Trophoblast cell (in vitro differentiated cells and primary cell): ENCODE data around the gene MOV10L1.

ENCODE experiments used
- DNase-seq, 2 donors: peaks; one replicate each; pipeline ENCODE4 v3.0.0-alpha.2; 2016
- H2AFZ ChIP-seq: 2 replicates; pipeline ENCODE4 v1.6.1; 2013; ENCODE audit warnings: low read length, moderate library complexity, mild to moderate bottlenecking; ENCODE audit not compliant: insufficient read depth, poor library complexity
- H2AK5ac ChIP-seq: 2 replicates; pipeline ENCODE4 v1.6.1; 2013; ENCODE audit warnings: mild to moderate bottlenecking, low read length
- H2BK120ac ChIP-seq: 2 replicates; pipeline ENCODE4 v1.6.1; 2013; ENCODE audit warnings: low read length, mild to moderate bottlenecking, moderate library complexity; ENCODE audit not compliant: insufficient read depth, poor library complexity
- H2BK12ac ChIP-seq: 2 replicates; pipeline ENCODE4 v1.6.1; 2013; ENCODE audit warnings: mild to moderate bottlenecking, low read length, moderate library complexity
- H2BK5ac ChIP-seq: 2 replicates; pipeline ENCODE4 v1.6.1; 2013; ENCODE audit warnings: low read length, low read depth, moderate library complexity, mild to moderate bottlenecking; ENCODE audit not compliant: poor library complexity
- H3K14ac ChIP-seq: 2 replicates; pipeline ENCODE4 v1.6.1; 2013; ENCODE audit warnings: mild to moderate bottlenecking, low read length
- H3K18ac ChIP-seq: 2 replicates; pipeline ENCODE4 v1.6.1; 2013; ENCODE audit warnings: mild to moderate bottlenecking, low read length
- H3K23ac ChIP-seq: 2 replicates; pipeline ENCODE4 v1.6.1; 2013; ENCODE audit warnings: low read length
- H3K27ac ChIP-seq: 2 replicates; pipeline ENCODE4 v1.5.1; 2013; ENCODE audit warnings: low read depth, mild to moderate bottlenecking, inconsistent platforms, low read length, moderate library complexity
- H3K27me3 ChIP-seq: 2 replicates; pipeline ENCODE4 v1.6.1; 2013; ENCODE audit warnings: inconsistent platforms, mild to moderate bottlenecking, low read length, moderate library complexity; ENCODE audit not compliant: insufficient read depth
- H3K36me3 ChIP-seq, 2 experiments: 1 replicate in 1 of 2; 2 replicates in 1 of 2; pipeline ENCODE4 v1.6.1; 2013; ENCODE audit warnings: low read length in 2 of 2, mild to moderate bottlenecking in 2 of 2, moderate library complexity in 1 of 2; ENCODE audit not compliant: insufficient read depth in 2 of 2, control insufficient read depth in 1 of 2
- H3K4ac ChIP-seq: 2 replicates; pipeline ENCODE4 v1.6.1; 2013; ENCODE audit warnings: low read depth, mild to moderate bottlenecking, low read length, moderate library complexity
- H3K4me1 ChIP-seq, 2 experiments: 1 replicate in 1 of 2; 2 replicates in 1 of 2; pipeline ENCODE4 v1.6.1; 2013; ENCODE audit warnings: low read length in 2 of 2, mild to moderate bottlenecking in 2 of 2, moderate library complexity in 1 of 2; ENCODE audit not compliant: insufficient read depth in 2 of 2, control insufficient read depth in 1 of 2
- H3K4me2 ChIP-seq: 2 replicates; pipeline ENCODE4 v1.6.1; 2013; ENCODE audit warnings: inconsistent platforms, mild to moderate bottlenecking, low read length, moderate library complexity
- H3K4me3 ChIP-seq: 2 replicates; pipeline ENCODE4 v1.5.1; 2013; ENCODE audit warnings: mild to moderate bottlenecking, low read depth, low read length, inconsistent platforms
- H3K79me1 ChIP-seq: one replicate; pipeline ENCODE4 v1.6.1; 2013; ENCODE audit warnings: low read length
- H3K79me2 ChIP-seq: 2 replicates; pipeline ENCODE4 v1.6.1; 2013; ENCODE audit warnings: low read length, mild to moderate bottlenecking; ENCODE audit not compliant: control insufficient read depth, insufficient read depth, poor library complexity
- H3K9ac ChIP-seq: 2 replicates; pipeline ENCODE4 v1.6.1; 2013; ENCODE audit warnings: mild to moderate bottlenecking, low read length
- H3K9me3 ChIP-seq: 2 replicates; pipeline ENCODE4 v1.6.1; 2013; ENCODE audit warnings: low read depth, mild to moderate bottlenecking, control low read depth, inconsistent platforms, low read length; ENCODE audit not compliant: insufficient read depth
- H4K12ac ChIP-seq: 2 replicates; pipeline ENCODE4 v1.6.1; 2013; ENCODE audit warnings: low read depth, mild to moderate bottlenecking, low read length, moderate library complexity
- H4K8ac ChIP-seq: 2 replicates; pipeline ENCODE4 v1.6.1; 2013; ENCODE audit warnings: low read depth, mild to moderate bottlenecking, low read length, moderate library complexity
- H4K91ac ChIP-seq: one replicate; pipeline ENCODE4 v1.6.1; 2013; ENCODE audit warnings: low read depth, mild to moderate bottlenecking, low read length, moderate library complexity
- WGBS: extraction: QIAGEN DNeasy Blood & Tissue Kit; methylation state at CpG from one replicate; pipeline ENCODE4 v1.1.7; 2013; ENCODE audit warnings: missing lambda C conversion rate; ENCODE audit not compliant: insufficient read length, insufficient coverage; ENCODE audit errors: extremely low coverage; 5-methylcytosine and 5-hydroxymethylcytosine counted together

MOV10L1 gene

DNA sequence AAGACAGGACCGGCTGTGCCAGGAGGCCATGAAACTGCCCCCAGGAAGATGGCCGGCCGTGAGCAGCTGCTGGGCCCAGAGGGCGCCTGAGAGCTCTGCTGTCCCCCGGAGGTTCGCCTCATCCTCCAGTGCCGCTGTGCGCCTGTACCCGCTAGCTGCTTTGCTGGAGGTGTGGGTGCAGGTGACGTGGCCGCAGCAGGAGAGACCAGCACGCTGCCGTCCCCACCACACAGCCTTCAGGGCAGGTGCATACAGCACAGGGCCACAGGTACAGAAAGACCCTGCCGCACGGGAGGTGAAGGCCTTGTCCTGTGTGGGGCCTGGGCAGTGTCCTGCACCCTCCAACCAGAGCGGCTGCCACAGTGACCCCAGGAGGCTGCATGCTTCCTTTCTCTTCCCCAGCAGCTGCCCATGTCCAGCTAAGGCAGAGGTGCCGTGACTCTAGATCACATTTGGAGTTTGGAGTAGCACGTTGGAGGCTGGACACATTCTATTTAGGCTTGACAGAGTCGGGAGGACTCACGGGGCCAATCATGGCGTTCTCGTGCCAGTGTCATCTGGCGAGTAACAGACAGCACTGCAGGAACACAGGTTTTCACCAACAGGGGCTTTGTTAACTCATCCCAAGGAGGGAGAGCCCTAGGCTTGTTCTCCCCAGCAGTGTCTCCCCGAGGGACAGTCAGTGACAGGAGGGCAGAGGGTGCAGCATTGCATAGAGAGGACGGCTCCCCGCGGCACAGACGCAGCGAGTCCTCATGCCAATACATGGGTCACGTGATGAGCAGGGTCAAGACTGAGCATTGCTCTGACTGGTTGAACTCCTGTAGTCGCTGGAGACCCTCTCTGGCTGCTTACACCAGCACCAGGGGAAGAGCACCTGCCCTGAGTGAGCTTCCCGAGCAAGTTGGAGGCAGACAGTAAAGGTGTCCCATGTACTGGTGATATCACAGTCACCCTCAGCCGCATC lies 62.0 kb downstream of the MOV10L1 start:
- Histone ChIP-seq H3K18ac (no peak overlapping the region), H2BK5ac (no peak overlapping the region), H3K4me3 (peak overlapping the region; percentile 54), H3K4me1 (no peaks in the 10 kb centered on the region), H3K9ac (no peak overlapping the region), H3K27me3 (no peaks in the 10 kb centered on the region), H3K9me3 (no peaks in the 10 kb centered on the region), H2BK120ac (no peak overlapping the region), H4K8ac (no peak overlapping the region), H3K27ac (no peak overlapping the region), H2AK5ac (no peak overlapping the region), H3K14ac (no peak overlapping the region), H3K79me2 (no peaks in the 10 kb centered on the region), H3K4ac (no peak overlapping the region), H3K4me2 (no peak overlapping the region), H3K23ac (no peak overlapping the region), H2BK12ac (no peak overlapping the region), H4K91ac (no peak overlapping the region), H2AFZ (no peak overlapping the region), H3K36me3 (no peaks in the 10 kb centered on the region), H3K79me1 (no peaks in the 10 kb centered on the region), H4K12ac (no peak overlapping the region)
- WGBS: no CpG with 5 or more reads among the region's 33 CpGs
- DNase-seq: no peak

DNA sequence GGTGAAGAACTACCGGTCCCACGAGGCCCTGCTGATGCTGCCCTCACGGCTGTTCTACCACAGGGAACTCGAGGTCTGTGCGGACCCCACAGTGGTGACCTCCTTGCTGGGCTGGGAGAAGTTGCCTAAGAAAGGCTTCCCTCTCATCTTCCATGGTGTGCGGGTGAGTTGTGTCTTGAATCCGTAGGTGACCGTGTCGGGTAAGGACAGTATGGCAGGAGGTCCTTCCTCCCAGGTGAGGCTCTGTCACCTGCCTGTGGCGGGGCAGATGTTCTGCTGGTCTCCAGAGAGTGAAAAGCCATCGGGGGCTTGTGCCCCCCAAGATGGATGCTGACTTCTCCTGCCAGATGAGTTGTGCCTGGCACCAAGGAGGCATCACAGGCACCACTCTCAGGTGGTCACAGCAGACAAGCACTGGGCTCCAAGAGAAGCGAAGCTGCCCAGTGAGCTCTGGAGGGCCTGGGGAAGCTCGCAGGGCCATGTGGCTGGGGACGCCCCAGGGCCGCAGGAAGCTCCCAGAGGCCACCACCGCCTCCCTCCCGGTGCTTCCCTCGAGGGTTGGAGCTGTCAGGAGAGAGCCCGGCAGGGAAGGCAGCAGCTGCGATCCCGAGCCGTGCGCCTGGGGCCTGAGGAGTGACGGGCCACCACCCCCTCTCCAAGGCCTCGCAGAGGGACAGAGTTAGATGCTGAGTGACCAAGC lies 63.4 kb downstream of the MOV10L1 start:
- peaks cover 6% of the 10 kb centered on the region for H3K27me3 ChIP-seq
- no peak overlapping the region for H3K14ac ChIP-seq
- no peaks in the 10 kb centered on the region for H3K36me3 ChIP-seq
- no peak overlapping the region for H2AFZ ChIP-seq
- H3K4me3 ChIP-seq: no peak overlapping the region
- H4K91ac ChIP-seq: no peak overlapping the region
- DNase-seq: no peak
- H3K9me3 ChIP-seq: peaks cover 3% of the 10 kb centered on the region
- H3K4me1 ChIP-seq: no peaks in the 10 kb centered on the region
- no peak overlapping the region for H4K12ac ChIP-seq
- H3K9ac ChIP-seq: no peak overlapping the region
- no peak overlapping the region for H2BK5ac ChIP-seq
- no peak overlapping the region for H3K23ac ChIP-seq
- H3K4ac ChIP-seq: no peak overlapping the region
- no CpG with 5 or more reads among the region's 25 CpGs for WGBS
- no peaks in the 10 kb centered on the region for H3K79me1 ChIP-seq
- H4K8ac ChIP-seq: no peak overlapping the region
- H3K18ac ChIP-seq: no peak overlapping the region
- no peak overlapping the region for H3K27ac ChIP-seq
- H3K4me2 ChIP-seq: no peak overlapping the region
- H2BK120ac ChIP-seq: no peak overlapping the region
- no peak overlapping the region for H2BK12ac ChIP-seq
- H3K79me2 ChIP-seq: no peaks in the 10 kb centered on the region
- H2AK5ac ChIP-seq: no peak overlapping the region

DNA sequence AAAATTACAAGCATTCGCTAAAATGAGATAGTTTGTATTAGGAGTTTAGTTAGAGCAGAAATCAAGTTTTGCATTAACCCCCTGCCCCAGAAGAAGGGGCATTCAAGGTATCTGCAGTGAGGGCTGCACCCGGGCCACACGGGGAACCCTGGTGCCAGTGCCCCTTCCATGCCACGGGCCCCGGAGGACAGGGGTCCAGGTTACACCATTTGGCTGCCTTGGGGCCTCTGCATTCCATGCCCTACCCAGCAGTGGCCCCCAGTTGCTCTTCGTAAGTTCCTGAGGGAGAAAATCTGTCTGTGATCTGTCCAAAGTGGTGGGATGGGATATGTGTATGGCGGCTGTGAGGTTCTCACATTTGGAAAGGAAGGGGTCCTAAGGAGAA lies 63.9 kb downstream of the MOV10L1 start:
- no CpG with 5 or more reads among the region's 7 CpGs for WGBS
- no peak overlapping the region for H2AK5ac ChIP-seq
- H3K4me2 ChIP-seq: no peak overlapping the region
- H4K8ac ChIP-seq: no peak overlapping the region
- H3K9me3 ChIP-seq: peaks cover 3% of the 10 kb centered on the region
- H3K79me2 ChIP-seq: no peaks in the 10 kb centered on the region
- no peak overlapping the region for H2AFZ ChIP-seq
- H3K9ac ChIP-seq: no peak overlapping the region
- no peak overlapping the region for H3K4ac ChIP-seq
- no peak overlapping the region for H4K91ac ChIP-seq
- H3K27ac ChIP-seq: no peak overlapping the region
- H3K36me3 ChIP-seq: no peaks in the 10 kb centered on the region
- no peak overlapping the region for H2BK12ac ChIP-seq
- no peaks in the 10 kb centered on the region for H3K4me1 ChIP-seq
- no peak overlapping the region for H3K14ac ChIP-seq
- no peaks in the 10 kb centered on the region for H3K79me1 ChIP-seq
- no peak overlapping the region for H3K18ac ChIP-seq
- H2BK5ac ChIP-seq: no peak overlapping the region
- peaks cover 6% of the 10 kb centered on the region for H3K27me3 ChIP-seq
- no peak overlapping the region for H3K4me3 ChIP-seq
- H2BK120ac ChIP-seq: no peak overlapping the region
- no peak for DNase-seq
- no peak overlapping the region for H3K23ac ChIP-seq
- no peak overlapping the region for H4K12ac ChIP-seq

DNA sequence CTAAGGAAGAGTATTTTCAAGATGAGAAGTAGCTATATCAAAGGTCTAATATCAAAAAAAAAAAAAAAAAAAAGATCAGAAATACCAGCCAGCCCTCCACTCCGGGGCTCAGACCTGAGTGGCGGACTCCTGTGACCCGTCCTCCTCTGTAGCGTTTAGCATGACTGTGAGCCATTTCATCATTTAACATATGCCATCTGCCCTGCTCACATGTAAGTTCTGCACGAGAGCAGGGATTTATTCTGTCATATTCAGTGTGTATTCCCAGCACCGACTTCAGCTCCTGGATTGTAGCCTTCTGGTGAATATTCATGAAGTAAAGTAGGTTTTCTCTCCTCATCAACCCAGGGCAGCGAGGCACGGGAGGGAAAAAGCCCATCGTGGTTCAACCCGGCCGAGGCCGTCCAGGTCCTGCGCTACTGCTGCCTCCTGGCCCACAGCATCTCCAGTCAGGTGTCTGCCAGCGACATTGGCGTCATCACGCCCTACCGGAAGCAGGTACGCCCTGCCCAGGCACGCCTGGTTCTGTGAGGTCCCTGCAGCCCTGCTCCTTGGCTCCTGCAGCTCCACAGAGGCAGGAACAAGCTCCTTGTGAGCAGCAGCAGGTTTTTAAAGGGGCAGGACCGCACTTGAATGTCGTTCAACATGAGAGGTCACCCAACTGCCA lies 68.0 kb downstream of the MOV10L1 start:
- Histone ChIP-seq H4K8ac (no peak overlapping the region), H3K27ac (no peak overlapping the region), H3K4me3 (no peak overlapping the region), H3K36me3 (no peaks in the 10 kb centered on the region), H4K91ac (no peak overlapping the region), H3K79me1 (no peaks in the 10 kb centered on the region), H3K23ac (no peak overlapping the region), H2AK5ac (no peak overlapping the region), H3K27me3 (peaks cover 6% of the 10 kb centered on the region), H2BK5ac (no peak overlapping the region), H3K18ac (no peak overlapping the region), H2BK12ac (no peak overlapping the region), H3K79me2 (no peaks in the 10 kb centered on the region), H3K4me2 (no peak overlapping the region), H3K4me1 (no peaks in the 10 kb centered on the region), H3K9ac (no peak overlapping the region), H3K4ac (no peak overlapping the region), H2BK120ac (no peak overlapping the region), H2AFZ (no peak overlapping the region), H3K9me3 (peaks cover 6% of the 10 kb centered on the region), H4K12ac (no peak overlapping the region), H3K14ac (no peak overlapping the region)
- peak in 1 of 2 donors; percentile 13 for DNase-seq
- WGBS: no CpG with 5 or more reads among the region's 21 CpGs
